ENCODE measurements around the gene ADM.

DNA sequence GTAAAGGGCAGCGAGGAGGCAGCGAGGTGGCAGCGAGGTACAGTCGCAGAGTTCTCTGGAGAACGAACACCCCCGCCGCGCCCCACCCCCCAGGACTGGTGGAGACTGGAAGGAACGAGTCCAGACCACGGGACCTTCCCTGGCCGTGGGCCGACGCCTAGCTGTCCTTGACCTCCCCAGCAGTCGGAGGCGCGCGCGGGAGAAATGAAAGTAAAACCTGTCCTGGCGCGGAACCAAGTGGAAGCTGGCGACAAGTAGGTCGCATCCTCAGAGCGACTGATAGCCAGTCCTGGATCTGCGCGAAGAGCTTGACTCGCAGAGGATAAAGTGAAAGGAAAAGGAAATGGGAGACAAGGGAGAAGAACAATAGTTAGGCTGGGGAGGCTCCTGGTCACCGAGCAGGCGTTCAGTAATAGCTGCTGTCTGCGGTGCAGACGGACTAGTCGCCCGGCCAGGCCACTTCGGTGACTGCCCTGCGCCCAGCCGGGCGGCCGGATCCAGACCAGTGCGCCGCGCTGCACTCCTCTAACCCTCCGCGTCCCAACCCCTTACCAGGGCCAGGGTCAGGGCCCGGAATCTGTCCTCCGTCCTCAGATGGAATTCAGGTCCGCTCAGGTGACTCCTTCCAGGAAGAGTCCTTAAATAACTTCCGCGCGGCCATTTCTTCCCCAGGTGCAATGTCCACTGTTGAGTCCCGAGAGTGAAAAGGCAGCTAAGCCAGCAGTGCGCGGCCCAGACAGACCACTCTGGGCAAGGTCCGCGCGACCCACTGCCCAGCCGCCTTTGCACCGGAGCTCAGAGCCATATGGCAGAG lies 1.9 kb upstream of the ADM start:
- TF ChIP-seq, protein P1, sequence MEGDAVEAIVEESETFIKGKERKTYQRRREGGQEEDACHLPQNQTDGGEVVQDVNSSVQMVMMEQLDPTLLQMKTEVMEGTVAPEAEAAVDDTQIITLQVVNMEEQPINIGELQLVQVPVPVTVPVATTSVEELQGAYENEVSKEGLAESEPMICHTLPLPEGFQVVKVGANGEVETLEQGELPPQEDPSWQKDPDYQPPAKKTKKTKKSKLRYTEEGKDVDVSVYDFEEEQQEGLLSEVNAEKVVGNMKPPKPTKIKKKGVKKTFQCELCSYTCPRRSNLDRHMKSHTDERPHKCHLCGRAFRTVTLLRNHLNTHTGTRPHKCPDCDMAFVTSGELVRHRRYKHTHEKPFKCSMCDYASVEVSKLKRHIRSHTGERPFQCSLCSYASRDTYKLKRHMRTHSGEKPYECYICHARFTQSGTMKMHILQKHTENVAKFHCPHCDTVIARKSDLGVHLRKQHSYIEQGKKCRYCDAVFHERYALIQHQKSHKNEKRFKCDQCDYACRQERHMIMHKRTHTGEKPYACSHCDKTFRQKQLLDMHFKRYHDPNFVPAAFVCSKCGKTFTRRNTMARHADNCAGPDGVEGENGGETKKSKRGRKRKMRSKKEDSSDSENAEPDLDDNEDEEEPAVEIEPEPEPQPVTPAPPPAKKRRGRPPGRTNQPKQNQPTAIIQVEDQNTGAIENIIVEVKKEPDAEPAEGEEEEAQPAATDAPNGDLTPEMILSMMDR (IDR thresholded peaks at IDR 0.05; ENCODE audit: low read depth, low read length) = no peak
- TF ChIP-seq, protein P2, sequence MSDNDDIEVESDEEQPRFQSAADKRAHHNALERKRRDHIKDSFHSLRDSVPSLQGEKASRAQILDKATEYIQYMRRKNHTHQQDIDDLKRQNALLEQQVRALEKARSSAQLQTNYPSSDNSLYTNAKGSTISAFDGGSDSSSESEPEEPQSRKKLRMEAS (IDR thresholded peaks at IDR 0.05; ENCODE audit: low read depth, low read length) = no peak
- TF ChIP-seq POLR2A (IDR thresholded peaks at IDR 0.05; ENCODE audit: extremely low read depth, insufficient read length) = no peak
